IMR-90 (cell line): ENCODE measurements around the gene KRT6C. TPM values are rescaled to one million over a fixed set of nuclear protein-coding genes. Genes with fewer than 3 reads are reported as not detected.

ENCODE experiments used
- ATAC-seq: fragments of 200-7000 bp; cut with Tn5 transposase; 2 replicates; pipeline ENCODE4 v1.9.1; 2020; ENCODE audit warnings: low read depth, mild to moderate bottlenecking, moderate library complexity
- Bru-seq: library from RNA; stranded (reverse); fragments of 400-500 nt; gene quantifications from one replicate; lab custom pipeline; 2021; lab: Mats Ljungman, UMichigan
- BruChase-seq, 2 experiments: library from RNA; stranded (reverse); fragments of 400-500 nt; gene quantifications; one replicate each; lab custom pipeline; 2021; lab: Mats Ljungman, UMichigan
- BruUV-seq: library from RNA; stranded (reverse); fragments of 400-500 nt; replicated peaks from 2 replicates; lab custom pipeline; 2021; lab: Mats Ljungman, UMichigan
- CTCF ChIA-PET: fragments of 300-600 bp; formaldehyde crosslinking; extraction: SDS; loops from one replicate; lab custom pipeline; 2021; ENCODE audit warnings: antibody characterized with exemption; lab: Yijun Ruan, JAX
- POLR2A ChIA-PET: fragments of 300-600 bp; sonication (Branson Sonifier 250); formaldehyde crosslinking; loops from one replicate; lab custom pipeline; 2022; ENCODE audit warnings: antibody characterized with exemption; ENCODE audit not compliant: unreplicated experiment; lab: Charles Lee
- DNase-seq: peaks from one replicate; pipeline ENCODE4 v3.0.0; 2013
- H2AFZ ChIP-seq: replicated peaks from 2 replicates; pipeline ENCODE3; 2013; ENCODE audit warnings: low read length, mild to moderate bottlenecking; ENCODE audit not compliant: poor library complexity
- H2AK5ac ChIP-seq: 2 replicates; pipeline ENCODE4 v1.6.1; 2013; ENCODE audit warnings: low read depth, low read length, inconsistent platforms
- H2AK9ac ChIP-seq: replicated peaks from 2 replicates; pipeline ENCODE3; 2013; ENCODE audit warnings: mild to moderate bottlenecking, low read depth, low read length, moderate library complexity; ENCODE audit not compliant: poor library complexity
- H2BK120ac ChIP-seq: 2 replicates; pipeline ENCODE4 v1.6.1; 2013; ENCODE audit warnings: low read depth, low read length, inconsistent platforms
- H2BK15ac ChIP-seq: 3 replicates; pipeline ENCODE4 v1.6.1; 2013; ENCODE audit warnings: low read depth, low read length, inconsistent platforms
- H2BK20ac ChIP-seq: 2 replicates; pipeline ENCODE4 v1.6.1; 2013; ENCODE audit warnings: low read depth, mild to moderate bottlenecking, inconsistent platforms, low read length, moderate library complexity
- H2BK5ac ChIP-seq: 2 replicates; pipeline ENCODE4 v1.6.1; 2013; ENCODE audit warnings: mild to moderate bottlenecking, low read depth, low read length, inconsistent platforms; ENCODE audit not compliant: poor library complexity, severe bottlenecking
- H3K14ac ChIP-seq: replicated peaks from 2 replicates; pipeline ENCODE4 v1.6.1; 2013; ENCODE audit warnings: low read depth, low read length, inconsistent platforms
- H3K18ac ChIP-seq: 2 replicates; pipeline ENCODE4 v1.6.1; 2013; ENCODE audit warnings: low read depth, low read length, control low read depth
- H3K23ac ChIP-seq: 2 replicates; pipeline ENCODE4 v1.6.1; 2013; ENCODE audit warnings: low read depth, low read length, inconsistent platforms
- H3K27ac ChIP-seq: 2 replicates; pipeline ENCODE4 v1.5.1; 2013; ENCODE audit warnings: mild to moderate bottlenecking, control low read depth, low read length; ENCODE audit not compliant: insufficient read depth
- H3K27me3 ChIP-seq: 2 replicates; pipeline ENCODE4 v1.6.1; 2013; ENCODE audit warnings: low read length; ENCODE audit not compliant: control insufficient read depth, insufficient read depth
- H3K36me3 ChIP-seq: 2 replicates; pipeline ENCODE4 v1.6.1; 2013; ENCODE audit warnings: low read length, mixed read lengths; ENCODE audit not compliant: control insufficient read depth, insufficient read depth
- H3K4ac ChIP-seq: 2 replicates; pipeline ENCODE4 v1.6.1; 2013; ENCODE audit warnings: low read depth, low read length, inconsistent platforms
- H3K4me1 ChIP-seq: 2 replicates; pipeline ENCODE4 v1.6.1; 2013; ENCODE audit warnings: low read length, mixed read lengths; ENCODE audit not compliant: control insufficient read depth, insufficient read depth
- H3K4me2 ChIP-seq: 2 replicates; pipeline ENCODE4 v1.6.1; 2013; ENCODE audit warnings: low read depth, mild to moderate bottlenecking, control low read depth, low read length, moderate library complexity
- H3K4me3 ChIP-seq: 2 replicates; pipeline ENCODE4 v1.5.1; 2013; ENCODE audit warnings: low read depth, mild to moderate bottlenecking, control low read depth, low read length, moderate library complexity; ENCODE audit not compliant: insufficient read depth
- H3K56ac ChIP-seq: 2 replicates; pipeline ENCODE4 v1.6.1; 2013; ENCODE audit warnings: low read length, inconsistent platforms; ENCODE audit not compliant: insufficient read depth; ENCODE audit errors: extremely low read depth
- H3K79me1 ChIP-seq, 2 experiments: 2 replicates each; pipeline ENCODE4 v1.6.1; 2013; ENCODE audit warnings: low read length in 2 of 2, inconsistent platforms in 1 of 2, low read depth in 1 of 2
- H3K9ac ChIP-seq: 2 replicates; pipeline ENCODE4 v1.6.1; 2013; ENCODE audit warnings: low read depth, low read length, control low read depth
- H3K9me1 ChIP-seq: 2 replicates; pipeline ENCODE4 v1.6.1; 2013; ENCODE audit warnings: low read length, inconsistent platforms; ENCODE audit not compliant: insufficient read depth
- H3K9me3 ChIP-seq: 2 replicates; pipeline ENCODE4 v1.6.1; 2013; ENCODE audit warnings: low read length; ENCODE audit not compliant: control insufficient read depth, insufficient read depth
- H4K20me1 ChIP-seq: 2 replicates; pipeline ENCODE4 v1.6.1; 2013; ENCODE audit warnings: low read length, inconsistent platforms; ENCODE audit not compliant: insufficient read depth
- H4K5ac ChIP-seq: 2 replicates; pipeline ENCODE4 v1.6.1; 2013; ENCODE audit warnings: mild to moderate bottlenecking, low read depth, low read length, control low read depth
- H4K8ac ChIP-seq, 2 experiments: 2 replicates each; pipeline ENCODE4 v1.6.1; 2013; ENCODE audit warnings: low read depth in 2 of 2, low read length in 2 of 2, control low read depth in 1 of 2, inconsistent platforms in 1 of 2
- H4K91ac ChIP-seq: 2 replicates; pipeline ENCODE4 v1.6.1; 2013; ENCODE audit warnings: low read depth, low read length, inconsistent platforms; ENCODE audit not compliant: insufficient read depth
- CHD1 ChIP-seq: IDR thresholded peaks from 2 replicates; pipeline ENCODE4 v1.6.1; 2012; ENCODE audit warnings: low read depth, low read length, improper control_type of control experiment
- ELK1 ChIP-seq: fragments of 150-350 bp; IDR thresholded peaks from 2 replicates; pipeline ENCODE4 v1.6.1; 2016; ENCODE audit warnings: low read depth, mild to moderate bottlenecking, low read length, moderate library complexity, borderline replicate concordance
- FOS ChIP-seq: fragments of 150-350 bp; IDR thresholded peaks from 2 replicates; pipeline ENCODE4 v1.6.1; 2016; ENCODE audit warnings: low read depth, low read length
- MAFK ChIP-seq: IDR thresholded peaks from 2 replicates; pipeline ENCODE4 v1.6.1; 2012; ENCODE audit warnings: low read depth, low read length, improper control_type of control experiment
- MAZ ChIP-seq: IDR thresholded peaks from 2 replicates; pipeline ENCODE4 v1.6.1; 2012; ENCODE audit warnings: low read depth, mild to moderate bottlenecking, low read length, improper control_type of control experiment, moderate library complexity, borderline replicate concordance
- SMC3 ChIP-seq: fragments of 150-350 bp; IDR thresholded peaks from 2 replicates; pipeline ENCODE4 v1.6.1; 2016; ENCODE audit warnings: low read depth, mild to moderate bottlenecking, antibody characterized with exemption, low read length, moderate library complexity
- WGBS, 2 experiments: methylation state at CpG; one replicate each; pipeline versions ENCODE4 v1.1.5 to v1.1.7; 2013; ENCODE audit warnings: missing lambda C conversion rate in 2 of 2; ENCODE audit not compliant: insufficient read length in 1 of 2; ENCODE audit errors: extremely low coverage in 2 of 2; 5-methylcytosine and 5-hydroxymethylcytosine counted together
- dilution Hi-C: fragments of 300-500 bp; cut with HindIII; formaldehyde crosslinking; loops from one replicate; pipeline ENCODE4 v1.14.3; 2018; ENCODE audit warnings: low sequenced_read_pairs; ENCODE audit not compliant: unreplicated experiment
- in situ Hi-C: fragments of 300-500 bp; cut with MboI; formaldehyde crosslinking; loops from 3 replicates; pipeline ENCODE4 v1.14.3; 2019; ENCODE audit warnings: low sequenced_read_pairs, inconsistent platforms, mixed read lengths
- intact Hi-C: fragments of 100-400 bp; cut with micrococcal nuclease; formaldehyde crosslinking; loops from 2 replicates; pipeline ENCODE4 v1.10.0; 2022
- long read RNA-seq: library from polyadenylated mRNA; unstranded; transcript quantifications from one replicate; pipeline ENCODE4 v2.0.0, GENCODE V29; 2021; ENCODE audit not compliant: unreplicated experiment
- polyA plus RNA-seq, 3 experiments: library from polyadenylated mRNA; depleted of rRNA; stranded (reverse); fragments of >200 nt; gene quantifications; 2 replicates each; pipeline ENCODE4 v1.2.3, GENCODE V29; 2012; ENCODE audit warnings: low replicate concordance in 1 of 3
- total RNA-seq: library from RNA; depleted of rRNA; stranded (reverse); fragments of >200 nt; gene quantifications from 2 replicates; pipeline ENCODE4 v1.2.3, GENCODE V29; 2012; rRNA removed

KRT6C gene
- total RNA-seq: not detected in 2 replicates
- polyA plus RNA-seq (2012; rRNA removed): not detected in 2 replicates
- not detected in 2 replicates for polyA plus RNA-seq (2012; cell fraction: cytosol; rRNA removed)
- polyA plus RNA-seq (2012; cell fraction: nucleus; rRNA removed; ENCODE audit: low replicate concordance): not detected in 2 replicates
- not detected for Bru-seq, nascent RNA
- not detected for BruChase-seq, experiment 1, labeled RNA remaining after a 6-hour chase
- not detected for BruChase-seq, experiment 2, labeled RNA remaining after a 2-hour chase
- long read RNA-seq: 0 reads

GRCh38 chr12:52473768-52474167 lies at the start of gene KRT6C:
Gene KRT6C, minus strand, starts transcription at chr12:52473805. Its CDS starts 68 bp downstream, at chr12:52473737.
- no peak for TF ChIP-seq FOS
- no peak for TF ChIP-seq MAZ
- TF ChIP-seq CHD1: no peak
- peak; percentile 92 for TF ChIP-seq MAFK
- TF ChIP-seq SMC3: no peak
- no peak for TF ChIP-seq ELK1
- ChIA-PET CTCF (no interaction called here), POLR2A (no interaction called here)

More at GRCh38 chr12:52473768-52474167, at the start of gene KRT6C:
- H3K23ac ChIP-seq: no peak within 1 kb of the TSS
- DNase-seq (no peak), ATAC-seq (no peak)
- no peak within 1 kb of the TSS for H3K14ac ChIP-seq
- H2BK5ac ChIP-seq: no peak within 1 kb of the TSS
- H2BK15ac ChIP-seq: no peak within 1 kb of the TSS
- no peak within 1 kb of the TSS for H4K8ac ChIP-seq
- dilution Hi-C loops: no loop called here
- H4K91ac ChIP-seq: no peak within 1 kb of the TSS
- H3K4ac ChIP-seq: no peak within 1 kb of the TSS
- no peak within 1 kb of the TSS for H2AK5ac ChIP-seq
- H3K9ac ChIP-seq: no peak within 1 kb of the TSS
- H2BK20ac ChIP-seq: no peak within 1 kb of the TSS
- no peaks in the 10 kb centered on the region for H3K9me1 ChIP-seq
- no peak within 1 kb of the TSS for H2AFZ ChIP-seq
- intact Hi-C loops: no loop called here
- no peak within 1 kb of the TSS for H3K56ac ChIP-seq
- no CpG with 5 or more reads among the region's 4 CpGs for WGBS, 2 experiments
- peaks cover 3% of the 10 kb centered on the region for H3K27me3 ChIP-seq
- no peak within 1 kb of the TSS for H3K27ac ChIP-seq
- no peak within 1 kb of the TSS for H2AK9ac ChIP-seq
- no peak within 1 kb of the TSS for H2BK120ac ChIP-seq
- H3K4me1 ChIP-seq: no peaks in the 10 kb centered on the region
- H3K18ac ChIP-seq: no peak within 1 kb of the TSS
- H3K4me2 ChIP-seq: no peak within 1 kb of the TSS
- no peaks in the 10 kb centered on the region for H4K20me1 ChIP-seq
- no peak within 1 kb of the TSS for H4K5ac ChIP-seq
- H3K36me3 ChIP-seq: no peaks in the 10 kb centered on the region
- no peak within 1 kb of the TSS for H3K4me3 ChIP-seq
- BruUV-seq: no TSS peak
- H3K9me3 ChIP-seq: no peaks in the 10 kb centered on the region
- in situ Hi-C loops: no loop called here
- no peaks in the 10 kb centered on the region for H3K79me1 ChIP-seq
